ENCODE measurements around the gene CKAP4. TPM values are rescaled to one million over a fixed set of nuclear protein-coding genes. Genes with fewer than 3 reads are reported as not detected.
A peak's percentile ranks its signal among the peaks of the same experiment; 100 is the strongest.

Gene CKAP4
- total and polyA plus RNA-seq, 12 donors, result 12.9 to 63.2 (median 45.5) TPM

DNA sequence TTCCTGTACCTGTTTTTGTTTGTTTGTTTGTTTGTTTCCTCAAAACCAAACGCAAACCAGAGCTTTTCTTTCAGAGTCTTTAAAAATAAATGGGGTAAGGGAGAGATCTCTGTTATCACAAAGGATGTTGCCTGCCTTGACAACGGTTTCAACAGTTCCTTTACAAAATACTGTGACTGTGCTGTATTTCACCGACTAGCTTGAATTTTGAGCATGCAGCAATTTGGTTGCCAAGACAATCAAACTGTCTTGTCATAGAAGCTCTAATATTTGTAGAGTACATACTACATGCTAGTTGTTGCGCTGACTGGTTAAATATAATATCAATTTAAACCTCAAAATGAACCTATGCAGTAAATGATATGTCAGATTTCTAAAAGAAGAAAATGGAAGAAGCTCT is 32.3 kb upstream of the CKAP4 start:
- H3K9me3 ChIP-seq, result peaks cover 0 to 13% (median 3%) of the 10 kb centered on the region in 11 donors
- WGBS, 2 donors, result 52 to 56% methylated on average over 4 of the region's 4 CpGs
- intact Hi-C loops (cut with DNase I), result loop anchor here in 6 of 10 donors (5.0 to 10.0 kb wide), 4 partner anchors 33 to 863 kb away; partner anchors contain the start of gene CKAP4 (in 3 of the 6)
- no peak for DNase-seq
- no peaks in the 10 kb centered on the region for H3K36me3 ChIP-seq
- no peak overlapping the region for H3K4me3 ChIP-seq
- H3K27me3 ChIP-seq, result no peaks in the 10 kb centered on the region
- H3K4me1 ChIP-seq, result peaks cover 0 to 29% (median 11%) of the 10 kb centered on the region in 9 donors
- no peak for ATAC-seq
- H3K27ac ChIP-seq, result peak overlapping the region in 2 of 10 donors; percentile 18 to 48
- TF ChIP-seq, protein P1, sequence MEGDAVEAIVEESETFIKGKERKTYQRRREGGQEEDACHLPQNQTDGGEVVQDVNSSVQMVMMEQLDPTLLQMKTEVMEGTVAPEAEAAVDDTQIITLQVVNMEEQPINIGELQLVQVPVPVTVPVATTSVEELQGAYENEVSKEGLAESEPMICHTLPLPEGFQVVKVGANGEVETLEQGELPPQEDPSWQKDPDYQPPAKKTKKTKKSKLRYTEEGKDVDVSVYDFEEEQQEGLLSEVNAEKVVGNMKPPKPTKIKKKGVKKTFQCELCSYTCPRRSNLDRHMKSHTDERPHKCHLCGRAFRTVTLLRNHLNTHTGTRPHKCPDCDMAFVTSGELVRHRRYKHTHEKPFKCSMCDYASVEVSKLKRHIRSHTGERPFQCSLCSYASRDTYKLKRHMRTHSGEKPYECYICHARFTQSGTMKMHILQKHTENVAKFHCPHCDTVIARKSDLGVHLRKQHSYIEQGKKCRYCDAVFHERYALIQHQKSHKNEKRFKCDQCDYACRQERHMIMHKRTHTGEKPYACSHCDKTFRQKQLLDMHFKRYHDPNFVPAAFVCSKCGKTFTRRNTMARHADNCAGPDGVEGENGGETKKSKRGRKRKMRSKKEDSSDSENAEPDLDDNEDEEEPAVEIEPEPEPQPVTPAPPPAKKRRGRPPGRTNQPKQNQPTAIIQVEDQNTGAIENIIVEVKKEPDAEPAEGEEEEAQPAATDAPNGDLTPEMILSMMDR (IDR thresholded peaks at IDR 0.05), result no peak

DNA sequence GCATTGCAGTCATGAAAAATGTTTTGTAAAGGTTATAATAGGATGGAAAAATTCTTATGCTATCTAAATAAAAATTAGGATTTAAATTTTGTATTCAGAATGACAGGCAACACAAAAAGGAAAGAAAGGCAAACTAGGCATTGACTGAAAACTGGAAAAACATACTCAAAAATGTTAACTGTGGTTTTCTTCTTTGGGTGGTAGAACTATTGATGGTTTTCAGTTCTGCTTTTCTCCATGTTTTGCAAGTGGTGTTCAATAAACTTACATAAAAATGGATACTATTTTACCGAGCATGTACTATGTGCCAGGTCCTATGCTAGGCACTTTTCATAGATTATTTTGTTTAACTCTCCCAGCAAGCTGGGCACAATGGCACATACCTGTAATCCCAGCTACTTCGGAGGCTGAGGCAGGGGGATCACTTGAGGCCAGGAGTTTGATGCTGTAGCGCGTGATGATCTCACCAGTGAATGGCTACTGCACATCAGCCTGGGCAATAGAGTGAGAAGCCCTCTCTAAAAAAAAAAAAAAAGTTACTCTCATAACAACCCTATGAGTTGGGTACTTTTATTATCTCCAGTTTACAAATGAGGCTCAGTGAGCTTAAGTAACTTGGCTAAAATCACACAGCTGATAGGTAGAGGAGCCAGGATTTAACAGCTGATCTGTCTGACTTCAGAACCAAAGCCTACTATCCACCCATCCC is 28.4 kb upstream of the CKAP4 start:
- ATAC-seq (no peak), DNase-seq (no peak)
- Histone ChIP-seq H3K4me1 (peaks cover 0 to 26% (median 8%) of the 10 kb centered on the region in 9 donors), H3K27ac (no peak overlapping the region), H3K9me3 (no peaks in the 10 kb centered on the region), H3K27me3 (no peaks in the 10 kb centered on the region), H3K4me3 (no peak overlapping the region), H3K36me3 (no peaks in the 10 kb centered on the region)
- TF ChIP-seq, protein P1 (IDR thresholded peaks at IDR 0.05), result no peak
- intact Hi-C loops (cut with DNase I), result no loop called here
- WGBS, 2 donors, result 94 to 95% methylated on average over 4 of the region's 4 CpGs

DNA sequence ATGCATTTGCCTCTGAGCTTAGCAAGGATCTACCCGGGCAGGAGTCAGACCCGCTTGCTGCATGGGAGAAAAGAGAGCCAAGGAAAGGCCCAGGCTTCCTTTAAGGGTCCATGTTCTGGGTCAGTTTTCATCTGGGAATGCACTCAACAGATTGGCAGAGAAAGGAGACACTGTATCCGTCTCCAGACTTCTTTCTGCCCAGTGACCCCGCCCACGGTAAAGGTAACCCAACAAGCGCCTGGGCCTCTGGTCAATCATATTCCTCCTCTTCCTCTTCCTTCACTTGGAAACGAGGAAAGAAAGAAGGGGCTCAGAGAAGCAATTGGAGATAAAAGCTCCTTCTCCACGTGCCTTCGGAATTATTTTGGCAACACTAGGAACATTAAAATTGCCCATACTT is 27.6 kb upstream of the CKAP4 start:
- WGBS, 2 donors, result 85 to 87% methylated on average over 9 of the region's 9 CpGs

DNA sequence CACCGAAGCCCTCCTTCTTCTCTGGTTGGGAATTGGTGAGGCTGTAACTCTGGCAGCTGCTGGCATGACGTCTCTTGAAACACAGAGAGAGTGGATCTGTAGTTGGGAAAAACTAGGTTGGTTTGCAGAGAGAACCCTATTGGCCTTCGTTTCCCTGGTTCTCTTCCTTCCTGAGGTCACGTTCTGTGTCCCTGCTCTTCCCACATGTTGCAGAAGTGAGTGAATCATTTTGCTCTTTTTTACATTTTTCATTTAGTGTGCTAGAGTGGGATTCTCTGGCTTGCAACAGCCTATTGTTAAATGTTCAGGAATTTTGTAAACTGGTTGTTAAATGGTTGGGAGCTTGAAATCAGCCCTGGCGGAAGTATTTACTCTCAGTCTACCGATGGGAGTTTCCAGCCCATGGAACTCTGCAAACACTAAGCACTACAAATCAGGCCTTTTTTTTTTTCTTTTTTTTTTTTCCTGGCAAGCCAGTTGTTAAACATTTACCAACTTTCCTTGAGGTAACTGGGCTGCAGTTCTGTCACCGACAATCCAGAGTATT is 26.8 kb upstream of the CKAP4 start:
- H3K36me3 ChIP-seq, result no peaks in the 10 kb centered on the region
- no peaks in the 10 kb centered on the region for H3K9me3 ChIP-seq
- H3K27ac ChIP-seq, result no peak overlapping the region
- intact Hi-C loops (cut with DNase I), result no loop called here
- no peak overlapping the region for H3K4me3 ChIP-seq
- DNase-seq, result no peak
- TF ChIP-seq, protein P1 (IDR thresholded peaks at IDR 0.05), result no peak
- WGBS, 2 donors, result 86 to 88% methylated on average over 7 of the region's 7 CpGs
- H3K4me1 ChIP-seq, result peaks cover 0 to 14% (median 8%) of the 10 kb centered on the region in 9 donors
- no peak for ATAC-seq
- H3K27me3 ChIP-seq, result no peaks in the 10 kb centered on the region

More for the DNA sequence above, 27.6 kb upstream of the CKAP4 start:
- no peak overlapping the region for H3K4me3 ChIP-seq
- no peaks in the 10 kb centered on the region for H3K36me3 ChIP-seq
- ATAC-seq (no peak), DNase-seq (no peak)
- TF ChIP-seq, protein P1 (IDR thresholded peaks at IDR 0.05), result no peak
- H3K27me3 ChIP-seq, result no peaks in the 10 kb centered on the region
- intact Hi-C loops (cut with DNase I), result no loop called here
- no peaks in the 10 kb centered on the region for H3K9me3 ChIP-seq
- no peak overlapping the region for H3K27ac ChIP-seq
- peaks cover 0 to 20% (median 8%) of the 10 kb centered on the region in 9 donors for H3K4me1 ChIP-seq

Data from heart right ventricle (tissue), 16 donors.